Kidney epithelial cell (primary cell): Measurements from ENCODE around the gene SH3RF3. TPM values are rescaled to one million over a fixed set of nuclear protein-coding genes. Genes with fewer than 3 reads are reported as not detected.
A peak's percentile ranks its signal among the peaks of the same experiment; 100 is the strongest.

Source experiments
- DNase-seq: peaks from one replicate; pipeline ENCODE4 v3.0.0-alpha.2; 2010; ENCODE audit warnings: low read depth
- H3K27me3 ChIP-seq: 2 replicates; pipeline ENCODE4 v1.6.0; 2011; ENCODE audit warnings: low read length; ENCODE audit not compliant: control insufficient read depth, insufficient read depth
- H3K36me3 ChIP-seq: 2 replicates; pipeline ENCODE4 v1.5.1; 2011; ENCODE audit warnings: low read length; ENCODE audit not compliant: control insufficient read depth, insufficient read depth
- H3K4me3 ChIP-seq: 2 replicates; pipeline ENCODE4 v1.5.1; 2011; ENCODE audit warnings: low read depth, mild to moderate bottlenecking, control low read depth, low read length
- total RNA-seq: library from RNA; depleted of rRNA; stranded (reverse); fragments of >200 nt; gene quantifications from 2 replicates; pipeline ENCODE4 v1.2.3, GENCODE V29; 2015
- TF ChIP-seq, protein P1 (sequence below): IDR thresholded peaks from 2 replicates; pipeline ENCODE4 v1.5.1; 2011; ENCODE audit warnings: mild to moderate bottlenecking, moderate library complexity, low read length, control low read depth, inconsistent platforms; ENCODE audit not compliant: insufficient read depth, poor library complexity, severe bottlenecking

The SH3RF3 gene
- total RNA-seq, 1 donor from 2014 or later: 9.6 TPM

DNA sequence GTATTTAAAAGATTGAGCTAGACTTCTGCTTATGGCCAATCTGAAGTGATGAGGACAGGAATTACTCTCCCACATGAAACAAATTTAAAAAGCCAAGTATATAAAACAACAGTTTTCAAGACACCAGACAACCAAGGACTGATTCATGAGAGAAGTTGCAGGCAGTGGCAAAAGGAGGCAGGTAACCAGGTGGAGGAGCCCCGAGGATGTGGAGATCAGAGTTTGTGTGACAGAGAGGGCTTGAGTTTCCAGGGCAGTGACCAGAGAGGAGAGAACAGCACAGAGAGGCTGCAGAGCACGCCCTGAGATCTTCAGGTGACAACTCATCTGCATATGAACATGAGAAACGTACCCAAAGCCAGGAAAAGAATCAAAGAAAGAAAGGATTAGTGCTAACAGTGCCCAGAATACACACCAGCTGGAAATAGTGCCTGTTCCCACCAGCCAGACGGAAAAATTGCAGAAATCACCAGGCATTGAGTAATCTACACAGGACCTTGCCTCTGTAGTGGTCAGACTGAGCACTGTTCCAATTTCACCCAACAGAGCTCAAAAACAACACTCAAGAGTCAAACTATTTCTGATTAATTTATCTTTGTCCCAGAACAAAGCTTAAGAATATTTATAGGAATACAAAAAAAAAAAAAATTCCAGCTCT is 311.6 kb downstream of the SH3RF3 start:
- H3K36me3 ChIP-seq: no peaks in the 10 kb centered on the region
- H3K4me3 ChIP-seq: no peak overlapping the region
- TF ChIP-seq, protein P1, sequence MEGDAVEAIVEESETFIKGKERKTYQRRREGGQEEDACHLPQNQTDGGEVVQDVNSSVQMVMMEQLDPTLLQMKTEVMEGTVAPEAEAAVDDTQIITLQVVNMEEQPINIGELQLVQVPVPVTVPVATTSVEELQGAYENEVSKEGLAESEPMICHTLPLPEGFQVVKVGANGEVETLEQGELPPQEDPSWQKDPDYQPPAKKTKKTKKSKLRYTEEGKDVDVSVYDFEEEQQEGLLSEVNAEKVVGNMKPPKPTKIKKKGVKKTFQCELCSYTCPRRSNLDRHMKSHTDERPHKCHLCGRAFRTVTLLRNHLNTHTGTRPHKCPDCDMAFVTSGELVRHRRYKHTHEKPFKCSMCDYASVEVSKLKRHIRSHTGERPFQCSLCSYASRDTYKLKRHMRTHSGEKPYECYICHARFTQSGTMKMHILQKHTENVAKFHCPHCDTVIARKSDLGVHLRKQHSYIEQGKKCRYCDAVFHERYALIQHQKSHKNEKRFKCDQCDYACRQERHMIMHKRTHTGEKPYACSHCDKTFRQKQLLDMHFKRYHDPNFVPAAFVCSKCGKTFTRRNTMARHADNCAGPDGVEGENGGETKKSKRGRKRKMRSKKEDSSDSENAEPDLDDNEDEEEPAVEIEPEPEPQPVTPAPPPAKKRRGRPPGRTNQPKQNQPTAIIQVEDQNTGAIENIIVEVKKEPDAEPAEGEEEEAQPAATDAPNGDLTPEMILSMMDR: no peak
- no peaks in the 10 kb centered on the region for H3K27me3 ChIP-seq
- DNase-seq: no peak

DNA sequence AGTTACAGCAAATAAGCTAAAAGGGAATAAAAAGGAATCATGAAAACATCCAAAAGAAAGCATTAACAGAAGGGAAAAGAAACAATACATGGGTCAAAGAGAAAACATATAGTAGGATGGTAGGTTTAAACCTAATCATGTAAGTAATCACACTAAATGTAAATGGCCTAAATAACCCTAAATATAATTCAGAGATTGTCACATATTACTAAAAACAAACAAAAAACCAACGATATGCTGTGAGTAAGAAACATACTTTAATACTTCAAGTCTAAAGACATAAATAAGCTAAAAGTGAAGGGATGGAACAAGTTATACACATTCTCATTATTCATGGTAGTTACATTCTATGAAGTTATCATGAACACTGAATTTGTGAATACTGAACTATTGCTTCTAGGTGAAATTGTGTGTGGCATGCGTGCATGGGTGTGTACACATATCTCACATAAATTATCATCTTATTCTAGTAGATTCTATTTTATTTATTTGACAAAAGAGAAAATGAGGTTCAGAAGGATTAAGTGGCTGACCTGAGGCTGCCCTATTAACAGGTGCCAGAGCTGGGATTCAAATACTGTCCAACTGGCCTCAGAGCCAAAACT is 313.8 kb downstream of the SH3RF3 start:
- DNase-seq: no peak
- TF ChIP-seq, protein P1: no peak
- H3K4me3 ChIP-seq: no peak overlapping the region
- H3K27me3 ChIP-seq: no peaks in the 10 kb centered on the region
- no peaks in the 10 kb centered on the region for H3K36me3 ChIP-seq

DNA sequence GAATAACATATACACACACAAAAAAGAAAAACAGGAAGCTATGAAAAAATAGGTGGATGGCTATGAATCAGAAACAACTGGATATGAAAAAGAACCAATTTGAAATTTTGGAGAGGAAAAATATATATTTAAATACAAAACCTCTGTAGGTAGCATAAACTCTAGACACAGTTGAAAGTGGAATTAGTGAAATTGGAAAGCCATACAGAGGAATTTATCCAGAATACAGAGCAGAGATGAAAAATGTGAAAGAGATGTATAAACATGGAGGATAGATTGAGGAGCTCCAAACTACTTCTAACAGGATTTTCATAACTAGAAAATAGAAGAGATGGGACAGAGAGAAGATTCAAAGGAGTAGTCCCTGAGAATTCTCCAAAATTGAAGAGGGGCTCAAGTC is 315.9 kb downstream of the SH3RF3 start:
- no peaks in the 10 kb centered on the region for H3K36me3 ChIP-seq
- TF ChIP-seq, protein P1: no peak
- no peak for DNase-seq
- no peaks in the 10 kb centered on the region for H3K27me3 ChIP-seq
- H3K4me3 ChIP-seq: no peak overlapping the region

- no peaks in the 10 kb centered on the region for H3K27me3 ChIP-seq
- H3K36me3 ChIP-seq: peaks cover 2% of the 10 kb centered on the region
- TF ChIP-seq, protein P1: no peak
- no peak overlapping the region for H3K4me3 ChIP-seq
- DNase-seq: no peak
Measured at GRCh38 chr2:109446278-109447131, 317.5 kb downstream of the SH3RF3 start.

DNA sequence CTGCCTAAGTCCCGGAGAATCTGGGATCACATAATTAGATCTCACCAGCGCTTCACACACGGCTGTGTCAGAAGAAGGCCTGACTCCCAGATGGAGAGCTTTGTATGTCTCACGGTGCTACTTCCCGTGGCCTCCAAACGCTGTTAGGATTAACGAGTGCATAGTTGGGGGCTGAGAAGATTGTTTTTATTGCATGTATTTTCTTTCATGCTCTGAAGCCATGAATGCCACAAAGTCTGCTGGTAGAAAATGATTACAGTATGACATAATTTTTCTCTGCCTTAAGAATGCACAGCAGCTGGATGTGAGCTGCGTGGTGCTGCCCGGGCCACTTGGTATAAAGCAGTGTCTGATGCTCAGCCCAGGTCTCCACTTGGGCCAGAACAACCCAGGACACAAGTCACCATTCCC is 318.3 kb downstream of the SH3RF3 start:
- H3K27me3 ChIP-seq: no peaks in the 10 kb centered on the region
- H3K36me3 ChIP-seq: peaks cover 2% of the 10 kb centered on the region
- H3K4me3 ChIP-seq: no peak overlapping the region
- TF ChIP-seq, protein P1: no peak
- peak; percentile 82 for DNase-seq
